ENCODE measurements around the gene PTPRR.

Gene PTPRR

DNA sequence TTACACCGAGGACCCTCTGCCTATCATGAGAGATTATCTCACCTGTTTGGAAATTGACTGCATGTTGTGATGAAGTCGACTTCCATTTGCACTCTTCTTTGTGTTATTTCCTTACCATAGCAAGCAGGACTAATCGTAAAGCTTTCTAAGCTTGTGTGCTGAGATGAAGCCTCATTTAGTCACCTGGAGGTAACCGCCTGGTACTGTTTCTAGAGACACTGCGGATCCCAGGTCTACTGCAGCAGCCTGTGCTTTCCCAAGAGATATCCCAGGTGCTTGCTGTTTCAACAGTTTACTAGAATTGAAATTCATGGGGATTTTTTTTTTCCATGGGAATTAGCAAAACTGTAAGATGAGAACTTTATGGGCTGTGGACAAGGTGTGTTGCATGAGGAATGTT lies 131.8 kb downstream of the PTPRR start:
- no peak for DNase-seq

DNA sequence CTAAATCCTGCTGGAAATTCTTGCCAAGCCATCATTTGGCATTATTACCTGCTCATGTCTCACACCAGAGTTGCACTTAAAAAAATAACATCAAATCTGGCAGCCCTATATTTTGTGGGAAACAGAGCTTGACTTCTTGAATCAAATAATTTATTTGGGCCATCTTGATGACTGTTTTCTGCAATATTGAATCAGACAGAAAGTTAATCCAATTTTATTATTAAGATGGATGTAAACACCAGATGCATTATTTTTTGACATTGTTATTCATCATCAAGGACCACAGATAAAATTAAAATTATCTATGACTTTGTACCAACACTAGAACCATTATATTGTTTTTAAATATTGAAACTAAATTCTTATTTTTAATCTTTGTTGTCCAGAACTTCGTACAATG lies 132.9 kb downstream of the PTPRR start:
- no peak for DNase-seq

GRCh38 chr12:70785896-70786295 lies 134.6 kb downstream of the PTPRR start:
- DNase-seq: no peak

GRCh38 chr12:70784042-70784668 lies 136.4 kb downstream of the PTPRR start:
- DNase-seq: no peak

DNA sequence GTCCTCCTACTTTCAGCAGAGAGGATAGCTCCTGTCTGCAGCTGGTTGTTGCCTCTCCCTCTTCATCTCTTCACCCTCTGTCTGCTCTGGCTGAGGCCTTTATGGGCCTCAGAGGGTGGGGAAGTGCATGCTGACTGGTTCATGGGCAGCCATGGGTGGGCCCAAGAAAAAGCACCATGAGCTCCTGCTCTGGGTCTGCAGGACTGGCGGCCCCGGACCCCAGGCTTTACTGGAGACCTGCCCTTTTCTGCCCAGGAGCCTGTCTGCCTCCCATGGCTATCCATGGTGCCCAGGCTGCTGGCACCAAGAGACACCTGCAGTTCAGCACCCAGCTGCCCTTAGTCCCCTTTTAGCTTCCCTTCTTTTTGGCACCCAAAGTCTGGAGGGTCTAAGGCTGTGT lies 137.1 kb downstream of the PTPRR start:
- no peak for DNase-seq

GRCh38 chr12:70779250-70779649 lies 141.3 kb downstream of the PTPRR start:
- no peak for DNase-seq

DNA sequence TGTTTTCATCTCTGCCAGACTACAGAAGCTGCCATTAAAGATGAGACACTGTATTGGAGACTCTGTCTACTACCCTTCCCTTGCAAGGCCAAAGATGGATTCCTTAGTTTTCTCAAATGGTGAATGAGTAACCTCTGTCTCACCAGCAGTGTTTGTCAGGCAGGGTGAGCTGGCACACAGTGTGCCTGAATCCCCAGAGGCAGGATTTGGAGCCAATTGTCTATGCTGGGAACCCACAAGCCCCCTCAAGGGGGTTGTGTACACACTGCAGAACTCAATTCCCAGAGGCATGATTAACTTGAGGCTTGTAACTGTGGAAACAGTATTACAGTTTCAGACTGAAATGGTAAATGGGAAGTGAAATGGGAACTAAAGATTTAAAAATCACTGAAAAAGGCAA lies 146.5 kb downstream of the PTPRR start:
- peak; percentile 92 for DNase-seq

- DNase-seq: peak; percentile 63
These were observed 147.7 kb downstream of the PTPRR start for GRCh38 chr12:70772836-70773235.

- DNase-seq: no peak
These were observed 149.0 kb downstream of the PTPRR start for GRCh38 chr12:70771581-70771980.

- no peak for DNase-seq
These were observed 156.9 kb downstream of the PTPRR start for GRCh38 chr12:70763666-70764065.

- DNase-seq: no peak
These were observed 158.5 kb downstream of the PTPRR start for GRCh38 chr12:70762000-70762399.

DNA sequence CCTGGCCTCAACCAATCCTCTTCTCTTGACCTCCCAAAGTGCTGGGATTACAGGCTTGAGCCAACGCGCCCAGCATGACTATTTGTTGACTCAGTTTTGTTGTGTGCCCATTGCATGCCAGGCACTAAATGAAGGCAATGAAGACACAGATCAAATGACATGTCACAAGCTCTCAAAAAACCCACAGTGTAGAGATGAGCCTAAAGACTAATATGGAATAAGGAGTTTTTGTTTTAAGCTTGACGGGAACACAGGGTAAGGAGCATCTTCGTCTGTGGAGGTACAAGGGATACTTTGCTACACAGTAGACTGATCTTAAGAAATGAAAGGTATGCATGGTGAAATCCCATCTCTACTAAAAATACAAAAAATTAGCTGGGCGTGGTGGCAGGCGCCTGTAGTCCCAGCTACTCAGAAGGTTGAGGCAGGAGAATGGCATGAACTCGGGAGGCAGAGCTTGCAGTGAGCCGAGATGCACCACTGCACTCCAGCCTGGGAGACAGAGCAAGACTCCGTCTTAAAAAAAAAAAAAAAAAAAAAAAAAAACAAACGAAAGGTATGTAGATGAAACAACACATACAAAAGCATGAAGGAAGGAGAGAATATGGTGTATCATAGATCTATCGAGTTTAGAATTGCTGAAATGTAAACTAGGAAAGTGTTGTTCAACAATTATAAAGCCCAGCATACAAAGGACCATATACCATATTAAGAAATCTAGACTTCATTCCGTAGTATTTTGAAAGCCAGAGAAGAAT lies 161.2 kb downstream of the PTPRR start:
- no peak for DNase-seq

- no peak for DNase-seq
These were observed 162.1 kb downstream of the PTPRR start for GRCh38 chr12:70758494-70758845.

DNA sequence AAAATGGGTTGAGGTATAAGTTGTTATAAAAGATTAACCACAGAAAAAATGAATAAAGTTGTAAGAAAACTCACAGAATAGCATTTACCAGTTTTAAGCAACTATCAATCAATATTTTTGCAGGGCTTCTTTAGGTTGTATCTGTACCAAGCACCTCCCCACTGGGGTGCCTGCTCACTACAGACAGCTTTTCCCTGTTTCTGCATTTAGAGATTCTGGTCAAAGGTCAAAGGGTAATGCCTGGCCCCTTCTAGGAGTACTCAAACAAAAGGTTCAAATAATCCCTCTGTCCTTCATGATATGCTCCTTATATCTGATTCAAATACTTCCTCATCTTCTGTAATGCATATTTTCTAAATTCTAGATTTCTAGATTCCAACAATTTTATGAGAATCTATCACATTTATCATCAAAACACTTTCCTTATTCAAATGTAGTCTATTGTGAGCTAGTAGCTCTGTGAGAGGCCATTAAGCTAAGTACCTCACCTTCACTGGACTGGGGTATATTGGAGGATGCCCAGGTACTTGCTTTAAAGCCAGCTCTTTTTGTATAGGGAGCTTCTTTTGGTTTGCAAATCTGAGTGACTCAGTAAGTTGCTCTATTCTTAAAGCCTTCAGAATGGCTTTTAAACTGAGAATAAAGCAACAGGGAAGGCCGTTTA lies 162.6 kb downstream of the PTPRR start:
- DNase-seq: no peak

DNA sequence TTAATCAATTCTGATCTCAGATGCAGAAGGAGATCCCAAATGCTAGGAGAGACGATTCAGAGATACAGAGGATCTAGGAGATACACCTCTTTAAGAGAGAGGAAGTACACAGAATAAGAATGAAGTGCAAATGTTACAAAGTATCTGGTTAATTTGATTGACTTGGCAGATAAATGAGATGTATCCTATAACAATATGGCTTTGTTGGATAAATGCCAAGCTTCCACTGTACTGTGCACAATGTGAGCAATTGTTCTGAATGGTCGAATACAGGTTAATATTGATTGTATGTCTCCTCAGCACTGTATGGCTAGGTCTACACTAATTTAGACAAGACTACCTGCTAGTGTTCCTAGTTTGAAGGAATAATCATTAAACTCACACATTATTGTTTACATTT lies 163.7 kb downstream of the PTPRR start:
- no peak for DNase-seq

GRCh38 chr12:70756118-70756517 lies 164.4 kb downstream of the PTPRR start:
- DNase-seq: peak; percentile 45

DNA sequence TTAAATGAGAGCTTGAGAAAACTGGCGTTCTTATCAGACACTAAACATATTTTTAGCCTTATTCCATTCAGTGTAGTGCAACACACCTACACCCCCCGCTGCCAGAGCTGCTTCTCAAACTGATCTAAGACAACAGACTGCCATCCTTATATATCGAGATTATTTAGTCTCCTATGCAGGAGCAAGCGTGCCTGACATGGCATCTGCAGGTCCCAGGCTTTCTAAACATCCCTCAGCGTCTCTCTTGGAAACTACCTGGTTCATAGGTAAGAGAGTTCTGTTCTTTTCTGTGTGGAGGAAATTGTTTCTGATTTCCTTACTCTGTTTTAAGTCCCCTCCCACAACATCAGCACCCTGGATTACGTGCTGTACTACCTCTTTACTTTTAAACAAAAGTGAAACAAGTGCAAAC lies 166.2 kb downstream of the PTPRR start:
- no peak for DNase-seq

DNA sequence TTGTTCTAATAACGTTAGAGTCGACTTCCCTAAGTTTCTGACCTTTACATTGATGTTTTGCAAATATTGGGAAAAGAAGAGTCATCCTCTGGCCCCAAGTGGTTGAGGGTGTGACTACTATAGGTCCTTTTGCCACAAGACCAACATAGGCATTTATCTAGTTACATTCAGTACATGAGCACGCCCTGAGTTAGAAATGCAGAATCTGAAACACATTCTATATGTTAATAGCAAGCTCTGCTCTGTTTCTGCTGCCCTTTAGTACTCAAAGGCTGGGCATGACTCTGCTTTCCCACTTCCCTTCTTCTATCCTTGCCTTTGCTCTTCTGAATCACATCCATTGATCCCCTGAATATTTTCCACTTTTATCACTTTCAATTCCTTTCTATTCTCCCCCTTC lies 168.2 kb downstream of the PTPRR start:
- no peak for DNase-seq

GRCh38 chr12:70749931-70750330 lies 170.6 kb downstream of the PTPRR start:
- no peak for DNase-seq

DNA sequence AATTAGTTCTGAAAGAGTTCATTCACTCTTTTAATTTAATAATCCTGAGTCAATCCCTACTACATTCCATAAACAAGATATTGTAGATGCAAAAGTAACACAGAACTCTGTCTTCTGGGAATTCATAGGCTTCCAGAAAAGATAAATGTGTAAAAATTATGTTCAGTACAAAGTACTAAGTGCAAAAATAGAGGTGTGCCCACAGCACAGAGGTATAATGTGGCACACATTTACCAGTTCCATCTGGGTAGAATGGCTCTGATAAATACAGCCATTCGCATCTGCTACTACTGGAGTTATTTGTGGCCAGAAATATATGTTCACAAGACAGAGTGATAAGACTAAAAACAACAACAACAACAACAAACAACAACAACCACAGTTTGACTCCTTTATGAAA lies 171.7 kb downstream of the PTPRR start:
- no peak for DNase-seq

DNA sequence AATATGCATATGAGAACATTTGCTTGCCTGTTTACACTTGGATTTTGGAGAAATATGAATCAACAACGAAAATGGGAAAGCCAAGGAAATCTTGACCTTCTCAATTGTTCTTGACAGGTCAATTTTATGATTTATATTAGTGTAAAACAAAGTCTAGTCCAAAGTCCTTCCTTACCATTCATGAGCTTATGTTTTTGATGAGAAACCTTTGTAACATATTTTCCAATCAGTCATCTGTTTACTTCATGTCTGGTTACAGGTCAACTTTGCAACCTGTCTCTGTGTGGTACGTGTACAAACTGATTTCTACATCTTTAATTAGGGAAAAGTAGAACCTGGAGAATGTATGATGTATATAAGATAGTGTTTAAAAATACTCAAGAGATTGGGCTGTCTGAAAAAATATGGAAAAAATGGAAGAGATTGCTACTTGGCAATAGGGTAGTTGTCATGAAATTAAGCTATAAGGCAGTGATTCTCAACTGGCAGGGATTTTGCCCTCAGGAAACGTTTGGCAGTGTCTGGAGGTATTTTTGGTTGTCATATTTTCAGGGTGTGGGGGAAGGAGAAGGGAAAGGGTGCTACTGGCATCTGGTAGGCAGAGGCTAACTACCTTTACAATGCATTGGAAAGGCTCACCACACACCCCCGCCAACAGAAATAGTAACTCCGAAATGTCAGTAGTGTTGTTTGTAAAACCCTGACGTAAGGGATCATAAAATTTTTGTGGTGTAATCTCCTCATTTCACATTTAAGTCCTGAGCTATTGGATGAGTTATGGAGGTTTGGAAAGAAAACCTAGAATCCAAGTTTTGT lies 172.9 kb downstream of the PTPRR start:
- DNase-seq: no peak

GRCh38 chr12:70745048-70745447 lies 175.5 kb downstream of the PTPRR start:
- DNase-seq: no peak

- DNase-seq: no peak
These were observed 176.4 kb downstream of the PTPRR start for GRCh38 chr12:70744178-70744577.
